Stimulated activated CD8-positive, alpha-beta memory T cell treated with anti-CD3 and anti-CD28 coated beads, Interleukin-2, amount 100 ng/mL, for 48 hours (primary cell): ENCODE results near the gene BRD3.
"Not testable (repeated sequence)": the region's sequence is repeated elsewhere in the genome, so short reads cannot be mapped to it uniquely, and the experiment has no call there.

Experiments used
- DNase-seq, 2 donors: peaks; one replicate each; pipeline ENCODE4 v3.0.0-alpha.2; 2020; ENCODE audit warnings: low read depth in 2 of 2

The BRD3 gene

GRCh38 chr9:134067904-134068743 lies at the start of gene BRD3:
TSS of gene BRD3 (minus strand) at chr9:134068026. CDS start at chr9:134053477, 14,549 bp downstream.
- peak; percentile 71 to 79 for DNase-seq

GRCh38 chr9:134112561-134112960 lies 44.7 kb upstream of the BRD3 start:
- no peak for DNase-seq

GRCh38 chr9:134111064-134111463 lies 43.2 kb upstream of the BRD3 start:
- DNase-seq: no peak

- no peak for DNase-seq
These were observed 35.7 kb upstream of the BRD3 start for GRCh38 chr9:134103391-134103998.

GRCh38 chr9:134101623-134102149 lies 33.9 kb upstream of the BRD3 start:
- no peak for DNase-seq

GRCh38 chr9:134101133-134101532 lies 33.3 kb upstream of the BRD3 start:
- not testable (repeated sequence) for DNase-seq

- DNase-seq: no peak
These were observed 32.2 kb upstream of the BRD3 start for GRCh38 chr9:134100040-134100439.

GRCh38 chr9:134099123-134099761 lies 31.4 kb upstream of the BRD3 start:
- peak; percentile 27 to 31 for DNase-seq

GRCh38 chr9:134089972-134090371 lies 22.1 kb upstream of the BRD3 start:
- no peak for DNase-seq

- DNase-seq: no peak
These were observed 20.4 kb upstream of the BRD3 start for GRCh38 chr9:134088063-134088725.

GRCh38 chr9:134085674-134086073 lies 17.8 kb upstream of the BRD3 start:
- DNase-seq: no peak

GRCh38 chr9:134083451-134083850 lies 15.6 kb upstream of the BRD3 start:
- no peak for DNase-seq

- no peak for DNase-seq
These were observed 8.8 kb upstream of the BRD3 start for GRCh38 chr9:134076644-134077043.

- DNase-seq: not testable (repeated sequence)
These were observed 7.9 kb upstream of the BRD3 start for GRCh38 chr9:134075689-134076088.

- DNase-seq: no peak
These were observed 5.7 kb upstream of the BRD3 start for GRCh38 chr9:134073500-134073899.

GRCh38 chr9:134072683-134073082 lies 4.9 kb upstream of the BRD3 start:
- not testable (repeated sequence) for DNase-seq

- DNase-seq: no peak
These were observed 3.3 kb upstream of the BRD3 start for GRCh38 chr9:134071149-134071548.

- DNase-seq: no peak
These were observed 1.9 kb upstream of the BRD3 start for GRCh38 chr9:134069480-134070399.

GRCh38 chr9:134068744-134069479 lies 1.1 kb upstream of the BRD3 start:
- no peak for DNase-seq
